Mesenchymal stem cell (in vitro differentiated cells and primary cell): ENCODE data around the gene DPEP3.
A peak's percentile ranks its signal among the peaks of the same experiment; 100 is the strongest.

Experiments
- DNase-seq: peaks from one replicate; pipeline ENCODE4 v3.0.0-alpha.2; 2013
- H2AFZ ChIP-seq: one replicate; pipeline ENCODE4 v1.6.1; 2013; ENCODE audit warnings: low read depth, mild to moderate bottlenecking, control low read depth, inconsistent platforms, low read length, moderate library complexity
- H2AK5ac ChIP-seq: 2 replicates; pipeline ENCODE4 v1.6.1; 2013; ENCODE audit warnings: low read length, moderate library complexity, mild to moderate bottlenecking, inconsistent platforms; ENCODE audit not compliant: severe bottlenecking
- H2BK120ac ChIP-seq: one replicate; pipeline ENCODE4 v1.6.1; 2013; ENCODE audit warnings: low read depth, mild to moderate bottlenecking, inconsistent platforms, low read length, moderate library complexity
- H2BK12ac ChIP-seq, 2 experiments: one replicate each; pipeline ENCODE4 v1.6.1; 2013; ENCODE audit warnings: inconsistent platforms in 2 of 2, low read length in 2 of 2, mild to moderate bottlenecking in 2 of 2, moderate library complexity in 2 of 2, control low read depth in 1 of 2
- H2BK15ac ChIP-seq: one replicate; pipeline ENCODE4 v1.6.1; 2013; ENCODE audit warnings: mild to moderate bottlenecking, low read depth, inconsistent platforms; ENCODE audit not compliant: poor library complexity, severe bottlenecking
- H2BK5ac ChIP-seq: 2 replicates; pipeline ENCODE4 v1.6.1; 2013; ENCODE audit warnings: low read depth, mild to moderate bottlenecking, low read length, control low read depth, inconsistent platforms; ENCODE audit not compliant: poor library complexity, severe bottlenecking
- H3K14ac ChIP-seq, 2 experiments: one replicate each; pipeline ENCODE4 v1.6.1; 2013; ENCODE audit warnings: inconsistent platforms in 2 of 2, low read length in 2 of 2, control low read depth in 1 of 2, mild to moderate bottlenecking in 1 of 2, moderate library complexity in 1 of 2
- H3K18ac ChIP-seq, 2 experiments: one replicate each; pipeline ENCODE4 v1.6.1; 2013; ENCODE audit warnings: inconsistent platforms in 2 of 2, low read length in 2 of 2, control low read depth in 1 of 2, low read depth in 1 of 2, mild to moderate bottlenecking in 1 of 2
- H3K23ac ChIP-seq, 2 experiments: one replicate each; pipeline ENCODE4 v1.6.1; 2013; ENCODE audit warnings: inconsistent platforms in 2 of 2, low read length in 2 of 2, mild to moderate bottlenecking in 2 of 2, moderate library complexity in 2 of 2, control low read depth in 1 of 2
- H3K27ac ChIP-seq: 2 replicates; pipeline ENCODE4 v1.5.1; 2013; ENCODE audit warnings: mild to moderate bottlenecking, moderate library complexity, low read length, control low read depth, inconsistent platforms; ENCODE audit not compliant: poor library complexity, severe bottlenecking
- H3K27me3 ChIP-seq, 2 experiments: 2 replicates each; pipeline versions ENCODE4 v1.6.1 to v1.7.0; 2013; ENCODE audit warnings: low read length in 2 of 2, mild to moderate bottlenecking in 2 of 2, moderate library complexity in 2 of 2, control low read depth in 1 of 2, inconsistent platforms in 1 of 2; ENCODE audit not compliant: control insufficient read depth in 1 of 2, insufficient read depth in 1 of 2
- H3K36me3 ChIP-seq, 2 experiments: 2 replicates each; pipeline versions ENCODE4 v1.6.1 to v1.7.0; 2013; ENCODE audit warnings: low read length in 2 of 2, control low read depth in 1 of 2, inconsistent platforms in 1 of 2, low read depth in 1 of 2, mild to moderate bottlenecking in 1 of 2; ENCODE audit not compliant: insufficient read depth in 2 of 2, control insufficient read depth in 1 of 2
- H3K4ac ChIP-seq, 2 experiments: one replicate each; pipeline ENCODE4 v1.6.1; 2013; ENCODE audit warnings: inconsistent platforms in 2 of 2, low read length in 2 of 2, mild to moderate bottlenecking in 2 of 2, moderate library complexity in 2 of 2, control low read depth in 1 of 2, low read depth in 1 of 2
- H3K4me1 ChIP-seq: 2 replicates; pipeline ENCODE4 v1.6.1; 2013; ENCODE audit warnings: low read depth, low read length, control low read depth; ENCODE audit not compliant: control insufficient read depth, insufficient read depth
- H3K4me2 ChIP-seq: 2 replicates; pipeline ENCODE4 v1.6.1; 2013; ENCODE audit warnings: low read length, mild to moderate bottlenecking, inconsistent platforms; ENCODE audit not compliant: poor library complexity, severe bottlenecking
- H3K4me3 ChIP-seq, 2 experiments: 2 replicates each; pipeline versions ENCODE4 v1.5.1 to v1.7.0; 2013; ENCODE audit warnings: low read length in 2 of 2, mild to moderate bottlenecking in 2 of 2, control low read depth in 1 of 2, low read depth in 1 of 2; ENCODE audit not compliant: insufficient read depth in 1 of 2
- H3K79me1 ChIP-seq: replicated peaks from 2 replicates; pipeline ENCODE4 v1.6.1; 2013; ENCODE audit warnings: mild to moderate bottlenecking, control low read depth, low read length, inconsistent platforms; ENCODE audit not compliant: poor library complexity, severe bottlenecking
- H3K9ac ChIP-seq: 2 replicates; pipeline ENCODE4 v1.7.0; 2013; ENCODE audit warnings: mild to moderate bottlenecking, low read length, moderate library complexity
- H3K9me3 ChIP-seq: 2 replicates; pipeline ENCODE4 v1.7.0; 2013; ENCODE audit warnings: mild to moderate bottlenecking, low read length; ENCODE audit not compliant: control insufficient read depth
- H4K8ac ChIP-seq: one replicate; pipeline ENCODE4 v1.6.1; 2013; ENCODE audit warnings: inconsistent platforms, mild to moderate bottlenecking, low read length, moderate library complexity
- H4K91ac ChIP-seq: one replicate; pipeline ENCODE4 v1.6.1; 2013; ENCODE audit warnings: mild to moderate bottlenecking, low read length, inconsistent platforms
- WGBS: methylation state at CpG from one replicate; pipeline ENCODE4 v1.1.7; 2013; ENCODE audit warnings: mixed read lengths; 5-methylcytosine and 5-hydroxymethylcytosine counted together

DPEP3 gene

DNA sequence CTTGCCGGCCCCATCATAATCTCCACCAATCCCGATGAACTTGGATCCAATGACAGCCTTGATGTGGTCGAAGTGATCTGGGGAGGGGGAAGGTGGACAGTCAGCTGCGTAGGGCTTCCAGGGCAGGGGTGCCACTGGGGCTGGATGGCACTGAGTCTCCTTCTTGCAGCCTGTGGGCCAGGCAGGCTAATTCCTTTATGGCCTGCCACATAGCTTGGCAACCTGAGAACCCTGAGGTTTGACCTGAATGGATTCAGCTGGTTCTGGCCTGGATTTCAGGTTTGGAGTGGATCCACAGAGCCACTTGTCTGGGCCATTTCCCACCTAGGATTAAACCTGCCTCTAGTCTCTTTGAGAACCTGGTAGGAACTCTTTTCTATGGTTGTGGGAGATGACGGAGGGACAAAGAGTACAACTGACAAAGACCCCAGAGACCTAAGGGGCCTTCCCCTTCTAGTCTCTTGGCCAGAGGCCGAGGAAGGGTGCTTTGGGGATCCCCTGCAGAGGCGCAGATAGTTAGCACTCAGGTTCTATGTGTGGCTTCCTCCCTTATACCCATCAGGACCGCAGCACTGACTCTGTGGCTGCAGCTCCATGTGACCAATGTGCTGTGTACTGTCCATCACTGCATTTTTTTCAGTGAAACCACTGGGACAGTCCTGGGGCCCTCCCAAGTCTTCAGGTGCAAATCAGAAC lies 9.2 kb upstream of the DPEP3 start:
- 85% methylated on average over 8 of the region's 8 CpGs for WGBS
- no peak overlapping the region for H2AK5ac ChIP-seq

DNA sequence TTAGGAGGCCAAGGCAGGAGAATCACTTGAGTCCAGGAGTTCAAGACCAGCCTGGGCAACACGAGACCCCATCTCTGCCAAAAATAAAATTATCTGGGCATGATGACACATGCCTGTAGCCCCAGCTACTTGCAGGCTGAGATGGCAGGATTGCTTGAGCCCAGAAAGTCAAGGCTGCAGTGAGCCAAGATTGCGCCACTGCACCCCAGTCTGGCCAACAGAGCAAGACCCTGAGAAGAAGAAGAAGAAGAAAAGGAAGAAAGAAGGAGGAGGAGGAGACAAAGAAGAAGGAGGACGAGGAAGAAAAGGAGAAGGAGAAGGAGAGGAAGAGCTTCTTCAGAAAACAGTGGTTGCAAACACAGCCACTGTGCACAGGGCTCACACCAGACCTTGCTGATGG lies 8.4 kb upstream of the DPEP3 start:
- H4K91ac ChIP-seq = no peak overlapping the region
- no peak overlapping the region for H2AFZ ChIP-seq
- H3K27me3 ChIP-seq = peaks cover 0 to 16% of the 10 kb centered on the region in 2 experiments
- no peak overlapping the region for H3K4me2 ChIP-seq
- H2BK12ac ChIP-seq = no peak overlapping the region
- H3K18ac ChIP-seq = no peak overlapping the region
- H3K9me3 ChIP-seq = no peaks in the 10 kb centered on the region
- no peak overlapping the region for H3K23ac ChIP-seq
- no peak overlapping the region for H2BK15ac ChIP-seq
- no peak overlapping the region for H3K27ac ChIP-seq
- no peak overlapping the region for H3K4me3 ChIP-seq
- no peak overlapping the region for H3K9ac ChIP-seq
- no peak overlapping the region for H2BK120ac ChIP-seq
- H3K4me1 ChIP-seq = peaks cover 9% of the 10 kb centered on the region
- no peak overlapping the region for H2AK5ac ChIP-seq
- DNase-seq = no peak
- no peaks in the 10 kb centered on the region for H3K36me3 ChIP-seq
- H2BK5ac ChIP-seq = no peak overlapping the region
- H3K79me1 ChIP-seq = no peaks in the 10 kb centered on the region
- no peak overlapping the region for H3K4ac ChIP-seq
- 81% methylated on average over 3 of the region's 3 CpGs for WGBS
- H3K14ac ChIP-seq = no peak overlapping the region
- H4K8ac ChIP-seq = no peak overlapping the region

More for the DNA sequence above, 9.2 kb upstream of the DPEP3 start:
- DNase-seq = no peak
- Histone ChIP-seq H2BK120ac (no peak overlapping the region), H3K27ac (no peak overlapping the region), H3K4me3 (no peak overlapping the region), H3K9me3 (no peaks in the 10 kb centered on the region), H3K14ac (no peak overlapping the region), H3K4me1 (peaks cover 9% of the 10 kb centered on the region), H3K9ac (no peak overlapping the region), H3K27me3 (peaks cover 0 to 16% of the 10 kb centered on the region in 2 experiments), H3K4ac (no peak overlapping the region), H3K4me2 (no peak overlapping the region), H2BK5ac (no peak overlapping the region), H2AFZ (no peak overlapping the region), H3K79me1 (no peaks in the 10 kb centered on the region), H3K23ac (no peak overlapping the region), H2BK15ac (no peak overlapping the region), H4K91ac (no peak overlapping the region), H3K36me3 (no peaks in the 10 kb centered on the region), H2BK12ac (no peak overlapping the region), H4K8ac (no peak overlapping the region), H3K18ac (no peak overlapping the region)

DNA sequence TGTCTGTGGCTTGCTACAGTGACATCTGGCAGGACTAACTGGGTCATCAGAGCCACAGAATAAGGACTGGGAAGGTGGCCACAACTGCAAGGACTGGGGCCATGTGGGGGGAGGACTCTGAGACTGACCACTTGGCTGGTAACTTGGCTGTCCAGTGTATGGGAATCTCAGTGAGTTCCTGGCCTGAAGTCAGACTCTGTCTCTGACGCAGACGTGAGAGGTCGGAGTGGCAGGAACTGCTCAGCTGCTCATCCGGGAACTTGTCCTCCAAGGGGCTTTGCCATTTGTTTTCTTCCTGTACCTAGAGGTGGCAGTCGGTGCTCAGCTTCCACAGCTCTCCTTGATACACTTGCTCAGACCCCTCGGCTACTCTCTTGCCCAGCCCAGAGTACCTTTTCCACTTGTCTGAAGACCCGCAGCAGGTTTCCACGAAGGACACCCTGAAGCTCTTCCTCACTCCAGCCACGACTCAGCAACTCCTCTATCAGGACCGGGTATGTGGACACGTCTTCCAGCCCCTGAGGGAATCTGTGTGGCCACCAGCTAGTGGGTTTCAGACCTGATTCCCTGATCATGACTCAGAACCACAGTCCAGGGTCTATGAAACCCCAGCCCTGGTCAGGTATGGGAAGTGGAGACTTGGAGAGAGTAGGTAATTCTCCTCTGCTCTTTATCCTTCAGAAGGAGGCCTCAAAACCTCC lies 7.3 kb upstream of the DPEP3 start:
- Histone ChIP-seq H3K27me3 (peaks cover 0 to 16% of the 10 kb centered on the region in 2 experiments), H4K91ac (no peak overlapping the region), H3K4me2 (no peak overlapping the region), H3K4me1 (peaks cover 1% of the 10 kb centered on the region), H4K8ac (no peak overlapping the region), H3K18ac (no peak overlapping the region), H3K36me3 (no peaks in the 10 kb centered on the region), H3K4ac (no peak overlapping the region), H2AFZ (no peak overlapping the region), H3K79me1 (no peaks in the 10 kb centered on the region), H2BK15ac (no peak overlapping the region), H2BK5ac (no peak overlapping the region), H2BK12ac (no peak overlapping the region), H3K27ac (no peak overlapping the region), H3K23ac (no peak overlapping the region), H2BK120ac (no peak overlapping the region), H3K4me3 (no peak overlapping the region), H2AK5ac (no peak overlapping the region), H3K14ac (no peak overlapping the region), H3K9me3 (no peaks in the 10 kb centered on the region), H3K9ac (no peak overlapping the region)
- WGBS = 79% methylated on average over 11 of the region's 11 CpGs
- peak; percentile 51 for DNase-seq

DNA sequence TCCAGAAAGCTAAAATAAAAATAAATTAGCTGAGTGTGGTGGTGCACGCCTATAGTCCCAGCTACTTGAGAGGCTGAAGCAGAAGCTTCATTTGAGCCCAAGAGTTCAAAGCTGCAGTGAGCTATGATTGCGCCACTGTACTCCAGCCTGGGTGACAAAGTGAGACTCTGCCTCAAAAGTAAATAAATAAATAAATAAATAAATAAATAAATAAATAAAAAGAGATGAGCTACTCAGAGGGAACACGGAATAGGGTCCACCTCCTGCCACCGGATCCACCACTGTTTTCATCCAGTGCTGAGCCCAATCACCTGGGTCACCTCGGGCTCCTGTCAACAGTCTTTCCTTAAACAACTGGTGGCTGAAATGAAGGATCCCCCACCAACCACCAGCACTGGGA lies 6.7 kb upstream of the DPEP3 start:
- Histone ChIP-seq H2BK15ac (no peak overlapping the region), H2AFZ (no peak overlapping the region), H2BK120ac (no peak overlapping the region), H3K4ac (no peak overlapping the region), H4K91ac (no peak overlapping the region), H3K27ac (no peak overlapping the region), H3K9ac (no peak overlapping the region), H3K36me3 (no peaks in the 10 kb centered on the region), H3K4me2 (no peak overlapping the region), H3K23ac (no peak overlapping the region), H2AK5ac (no peak overlapping the region), H3K9me3 (no peaks in the 10 kb centered on the region), H3K79me1 (no peaks in the 10 kb centered on the region), H2BK5ac (no peak overlapping the region), H3K18ac (no peak overlapping the region), H4K8ac (no peak overlapping the region), H3K4me1 (peaks cover 1% of the 10 kb centered on the region), H3K14ac (no peak overlapping the region), H3K4me3 (no peak overlapping the region), H2BK12ac (no peak overlapping the region), H3K27me3 (peaks cover 0 to 10% of the 10 kb centered on the region in 2 experiments)
- WGBS = 85% methylated on average over 5 of the region's 5 CpGs
- no peak for DNase-seq
